HG03039 (cell line): ENCODE results near the gene KCNN4.

Experiments used
- ATAC-seq: cut with Tn5 transposase; IDR thresholded peaks from one replicate; pipeline ENCODE4 v1.9.1; 2021; ENCODE audit warnings: mild to moderate bottlenecking, moderate library complexity; ENCODE audit not compliant: unreplicated experiment

Gene KCNN4

DNA sequence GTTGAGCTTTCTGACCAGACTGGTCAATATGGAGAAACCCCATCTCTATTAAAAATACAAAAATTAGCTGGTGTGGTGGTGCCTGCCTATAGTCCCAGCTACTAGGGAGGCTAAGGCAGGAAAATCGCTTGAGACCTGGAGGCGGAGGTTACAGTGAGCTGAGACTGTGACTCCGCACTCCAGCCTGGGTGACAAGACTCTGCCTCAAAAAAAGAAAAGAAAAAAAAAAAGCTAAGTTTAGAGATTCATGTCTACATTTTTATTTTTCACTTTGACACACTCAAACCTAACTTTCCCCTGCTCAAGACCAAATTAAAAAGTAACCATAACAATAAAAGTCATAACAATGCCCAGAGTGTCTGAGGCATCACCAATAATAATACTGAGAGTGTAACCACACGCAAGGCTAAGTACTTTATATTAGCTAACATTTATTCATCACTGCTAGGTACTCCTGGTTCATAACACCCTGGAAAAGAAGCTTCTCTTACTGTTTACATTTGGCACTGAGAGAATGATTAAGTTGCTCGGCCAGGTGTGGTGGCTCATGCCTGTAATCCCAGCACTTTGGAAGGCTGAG, 59.2 kb downstream of the KCNN4 start:
- ATAC-seq: no peak

GRCh38 chr19:43720936-43721335, 59.8 kb downstream of the KCNN4 start:
- ATAC-seq: no peak

DNA sequence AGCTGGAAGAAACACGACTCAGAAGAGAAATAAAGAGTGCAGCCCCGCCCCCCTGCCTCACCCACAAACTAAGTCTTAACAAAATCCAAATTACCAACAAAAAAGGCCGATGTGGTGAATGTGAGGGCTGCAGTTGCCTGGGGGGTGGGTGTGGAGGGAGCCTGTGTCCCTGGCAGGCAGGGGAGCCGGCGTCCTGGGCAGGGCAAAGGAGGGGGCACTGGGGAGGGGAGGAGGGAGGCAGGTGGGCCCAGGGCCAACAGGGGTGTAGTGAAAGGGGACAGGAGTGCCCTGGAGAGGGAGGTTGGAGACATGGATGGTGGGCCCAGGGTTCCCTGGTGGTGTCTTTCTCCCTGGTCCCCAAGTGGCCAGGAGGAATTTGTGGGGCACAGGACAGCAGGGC, 60.9 kb downstream of the KCNN4 start:
- ATAC-seq: no peak

DNA sequence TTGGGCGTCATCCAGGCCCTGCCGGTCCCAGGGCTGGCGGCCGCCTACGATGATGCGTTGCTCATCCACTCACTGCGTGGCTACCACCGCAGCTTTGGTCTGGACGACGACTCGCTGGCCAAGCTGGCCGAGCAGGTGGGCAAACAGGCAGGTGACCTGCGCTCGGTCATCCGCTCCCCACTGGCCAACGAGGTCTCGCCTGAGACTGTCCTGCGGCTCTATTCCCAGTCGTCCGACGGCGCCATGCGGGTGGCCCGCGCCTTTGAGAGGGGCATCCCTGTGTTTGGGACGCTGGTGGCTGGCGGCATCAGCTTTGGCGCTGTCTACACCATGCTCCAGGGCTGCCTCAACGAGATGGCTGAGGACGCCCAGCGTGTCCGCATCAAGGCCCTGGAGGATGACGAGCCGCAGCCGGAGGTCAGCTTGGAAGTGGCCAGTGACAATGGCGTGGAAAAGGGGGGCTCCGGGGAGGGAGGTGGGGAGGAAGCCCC, 61.4 kb downstream of the KCNN4 start:
- no peak for ATAC-seq

DNA sequence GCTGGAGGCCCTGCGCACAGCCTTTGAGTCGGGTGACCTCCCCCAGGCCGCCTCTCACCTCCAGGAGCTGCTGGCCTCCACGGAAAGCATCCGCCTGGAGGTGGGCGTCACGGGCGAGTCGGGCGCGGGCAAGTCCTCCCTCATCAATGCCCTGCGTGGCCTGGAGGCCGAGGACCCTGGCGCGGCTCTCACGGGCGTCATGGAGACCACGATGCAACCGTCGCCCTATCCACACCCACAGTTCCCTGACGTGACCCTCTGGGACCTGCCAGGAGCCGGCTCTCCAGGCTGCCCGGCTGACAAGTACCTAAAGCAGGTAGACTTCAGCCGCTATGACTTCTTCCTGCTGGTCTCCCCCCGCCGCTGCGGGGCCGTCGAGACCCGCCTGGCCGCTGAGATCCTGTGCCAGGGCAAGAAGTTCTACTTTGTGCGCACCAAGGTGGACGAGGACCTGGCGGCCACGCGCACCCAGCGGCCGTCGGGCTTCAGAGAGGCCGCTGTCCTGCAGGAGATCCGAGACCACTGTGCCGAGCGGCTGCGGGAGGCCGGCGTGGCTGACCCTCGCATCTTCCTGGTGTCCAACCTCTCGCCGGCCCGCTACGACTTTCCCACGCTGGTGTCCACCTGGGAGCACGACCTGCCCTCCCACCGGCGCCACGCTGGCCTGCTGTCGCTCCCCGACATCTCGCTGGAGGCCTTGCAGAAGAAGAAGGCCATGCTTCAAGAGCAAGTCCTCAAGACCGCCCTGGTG, 62.0 kb downstream of the KCNN4 start:
- no peak for ATAC-seq
